Measurements from ENCODE around the gene SAMD8.
"Not testable (repeated sequence)": the region's sequence is repeated elsewhere in the genome, so short reads cannot be mapped to it uniquely, and the experiment has no call there.

GRCh38 chr10:75188522-75188921 lies 77.1 kb downstream of the SAMD8 start:
- TF ChIP-seq RBBP5 (IDR thresholded peaks at IDR 0.05; ENCODE audit: borderline replicate concordance, low read depth, low read length); SIN3A (conservative IDR thresholded peaks at IDR 0.05 in 1 of 2, IDR thresholded peaks at IDR 0.05 in 1 of 2; ENCODE audit: low read depth in 1 of 2, low read length in 2 of 2); SRF (IDR thresholded peaks at IDR 0.05; ENCODE audit: low read depth, low read length); SP1 (IDR thresholded peaks at IDR 0.05; ENCODE audit: low read depth, low read length); CEBPB (IDR thresholded peaks at IDR 0.05; ENCODE audit: low read depth, low read length); CTCF (IDR thresholded peaks at IDR 0.05; ENCODE audit: control extremely low read depth in 1 of 3, insufficient read depth in 1 of 3, low read depth in 1 of 3, low read length in 3 of 3); ZNF274 (IDR thresholded peaks at IDR 0.05; ENCODE audit: borderline replicate concordance, extremely low read depth, low read length): not testable (repeated sequence)

Measured in H1 (cell line).